GM12864 (cell line): ENCODE data around the gene HDAC4.

Experiments used
- DNase-seq: peaks from one replicate; pipeline ENCODE4 v3.0.0-alpha.2; 2011; ENCODE audit warnings: low read depth
- H3K4me3 ChIP-seq: 2 replicates; pipeline ENCODE4 v1.5.1; 2011; ENCODE audit warnings: mild to moderate bottlenecking, low read depth, low read length, control low read depth
- TF ChIP-seq, protein P1 (sequence below): IDR thresholded peaks from 2 replicates; pipeline ENCODE4 v1.5.1; 2011; ENCODE audit warnings: low read depth, mild to moderate bottlenecking, moderate library complexity, low read length, control low read depth, inconsistent platforms; ENCODE audit errors: missing control alignments

HDAC4 gene

GRCh38 chr2:239200646-239201530 lies 199.9 kb downstream of the HDAC4 start:
- no peak for DNase-seq
- TF ChIP-seq, protein P1, sequence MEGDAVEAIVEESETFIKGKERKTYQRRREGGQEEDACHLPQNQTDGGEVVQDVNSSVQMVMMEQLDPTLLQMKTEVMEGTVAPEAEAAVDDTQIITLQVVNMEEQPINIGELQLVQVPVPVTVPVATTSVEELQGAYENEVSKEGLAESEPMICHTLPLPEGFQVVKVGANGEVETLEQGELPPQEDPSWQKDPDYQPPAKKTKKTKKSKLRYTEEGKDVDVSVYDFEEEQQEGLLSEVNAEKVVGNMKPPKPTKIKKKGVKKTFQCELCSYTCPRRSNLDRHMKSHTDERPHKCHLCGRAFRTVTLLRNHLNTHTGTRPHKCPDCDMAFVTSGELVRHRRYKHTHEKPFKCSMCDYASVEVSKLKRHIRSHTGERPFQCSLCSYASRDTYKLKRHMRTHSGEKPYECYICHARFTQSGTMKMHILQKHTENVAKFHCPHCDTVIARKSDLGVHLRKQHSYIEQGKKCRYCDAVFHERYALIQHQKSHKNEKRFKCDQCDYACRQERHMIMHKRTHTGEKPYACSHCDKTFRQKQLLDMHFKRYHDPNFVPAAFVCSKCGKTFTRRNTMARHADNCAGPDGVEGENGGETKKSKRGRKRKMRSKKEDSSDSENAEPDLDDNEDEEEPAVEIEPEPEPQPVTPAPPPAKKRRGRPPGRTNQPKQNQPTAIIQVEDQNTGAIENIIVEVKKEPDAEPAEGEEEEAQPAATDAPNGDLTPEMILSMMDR, result no peak
- no peak overlapping the region for H3K4me3 ChIP-seq

- H3K4me3 ChIP-seq, result no peak overlapping the region
- no peak for DNase-seq
- TF ChIP-seq, protein P1, result no peak
Observed at GRCh38 chr2:239199041-239199768, 201.6 kb downstream of the HDAC4 start.

- TF ChIP-seq, protein P1, result no peak
- no peak for DNase-seq
- no peak overlapping the region for H3K4me3 ChIP-seq
Observed at GRCh38 chr2:239198221-239198620, 202.6 kb downstream of the HDAC4 start.

DNA sequence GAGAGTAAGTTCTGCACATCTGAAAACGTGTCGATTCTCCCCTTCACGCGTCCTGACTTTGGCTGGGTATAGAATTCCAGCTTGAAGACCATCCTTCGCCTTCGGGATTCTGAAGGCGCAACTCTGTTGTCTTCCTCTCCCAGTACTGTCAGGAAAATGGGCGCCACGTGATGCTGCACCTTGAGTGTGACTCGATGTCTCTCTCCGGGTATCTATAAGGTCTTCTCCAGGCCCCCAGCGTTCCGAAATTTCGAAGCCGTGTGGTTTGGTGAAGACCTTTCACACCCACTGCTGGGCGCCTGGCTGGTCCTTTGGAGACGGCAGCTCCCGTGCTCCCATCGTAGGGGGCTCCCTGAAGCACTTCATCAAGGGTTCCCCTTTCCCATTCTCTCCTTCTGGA lies 203.7 kb downstream of the HDAC4 start:
- TF ChIP-seq, protein P1, result no peak
- no peak for DNase-seq

DNA sequence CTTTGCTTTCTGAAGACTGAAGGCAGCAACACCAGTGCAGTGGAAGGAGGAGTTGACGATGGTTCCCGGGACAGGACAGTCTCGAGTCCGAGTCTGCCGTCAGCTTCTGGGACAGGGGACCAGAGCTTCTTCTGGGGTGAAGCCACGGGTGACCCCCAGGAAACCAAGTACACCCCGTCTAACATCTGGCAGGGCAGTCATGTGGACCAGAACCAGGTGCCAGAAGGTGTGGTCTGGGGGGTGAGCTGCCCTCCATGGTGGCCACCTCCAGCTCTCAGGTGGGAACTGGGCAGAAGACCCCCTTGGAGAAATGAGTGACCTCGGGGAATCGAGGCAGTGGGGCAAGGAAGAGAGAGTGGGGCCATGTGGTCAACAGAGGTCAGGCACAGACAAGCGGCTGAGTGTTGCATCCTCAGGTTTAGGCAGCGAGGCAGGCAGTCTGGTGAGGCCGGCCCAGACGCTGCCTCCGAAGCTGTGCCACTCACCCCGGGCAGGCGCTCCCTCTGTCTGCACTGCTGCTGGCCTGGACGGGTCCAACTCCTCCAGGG lies 204.3 kb downstream of the HDAC4 start:
- no peak for DNase-seq
- TF ChIP-seq, protein P1, result no peak
- H3K4me3 ChIP-seq, result no peak overlapping the region

More for the DNA sequence above, 203.7 kb downstream of the HDAC4 start:
- no peak overlapping the region for H3K4me3 ChIP-seq

GRCh38 chr2:239195992-239196391 lies 204.8 kb downstream of the HDAC4 start:
- DNase-seq, result no peak
- no peak overlapping the region for H3K4me3 ChIP-seq
- TF ChIP-seq, protein P1, result no peak
